Hindlimb muscle (tissue), 1 donor: Measurements from ENCODE around the gene MCUR1. TPM values are rescaled to one million over a fixed set of nuclear protein-coding genes. Genes with fewer than 3 reads are reported as not detected.

ENCODE experiments used
- polyA plus RNA-seq: library from polyadenylated mRNA; unstranded; fragments of 120-200 nt; gene quantifications from one replicate; pipeline ENCODE4 v1.2.1, GENCODE V29; 2013; ENCODE audit not compliant: insufficient read length

MCUR1 gene
- polyA plus RNA-seq, 1 donor: 26.9 TPM

Other genes starting within 250 kb of the MCUR1 start
- gene SIRT5, start 240.0 kb downstream of the MCUR1 start, polyA plus RNA-seq: 8.4 TPM
- 59.4 TPM for gene NOL7, start 199.2 kb downstream of the MCUR1 start, polyA plus RNA-seq
- gene RANBP9, start 102.7 kb downstream of the MCUR1 start, polyA plus RNA-seq: 31.2 TPM
- 0.66 TPM for gene RNF182, start 110.4 kb upstream of the MCUR1 start, polyA plus RNA-seq